DND-41 (cell line): ENCODE results near the gene MS4A15.

Experiments used
- ATAC-seq: fragments of 200-7000 bp; cut with Tn5 transposase; 3 replicates; pipeline ENCODE4 v1.9.1; 2021; ENCODE audit warnings: low read depth; ENCODE audit not compliant: insufficient read depth
- DNase-seq: peaks from one replicate; pipeline ENCODE4 v3.0.0-alpha.2; 2020
- H2AFZ ChIP-seq: 2 replicates; pipeline ENCODE4 v1.6.0; 2012; ENCODE audit warnings: low read depth, low read length
- H3K27ac ChIP-seq: 2 replicates; pipeline ENCODE4 v1.5.1; 2012; ENCODE audit warnings: low read length, inconsistent platforms
- H3K27me3 ChIP-seq: fragments of 200-600 bp; sonication (generic); 2 replicates; pipeline ENCODE4 v1.6.0; 2012; ENCODE audit warnings: low read length, mild to moderate bottlenecking, inconsistent platforms; ENCODE audit not compliant: insufficient read depth, poor library complexity
- H3K36me3 ChIP-seq: 2 replicates; pipeline ENCODE4 v1.5.1; 2012; ENCODE audit warnings: low read length, inconsistent platforms; ENCODE audit not compliant: insufficient read depth
- H3K4me1 ChIP-seq: 2 replicates; pipeline ENCODE4 v1.5.1; 2012; ENCODE audit warnings: mild to moderate bottlenecking, low read length; ENCODE audit not compliant: insufficient read depth
- H3K4me2 ChIP-seq: 2 replicates; pipeline ENCODE4 v1.6.0; 2012; ENCODE audit warnings: mild to moderate bottlenecking, moderate library complexity, low read length, inconsistent platforms; ENCODE audit not compliant: insufficient read depth
- H3K4me3 ChIP-seq, 2 experiments: fragments of 200-600 bp in 1 of 2; shearing (Covaris generic) in 1 of 2; 2 replicates each; pipeline ENCODE4 v1.5.1; 2012 to 2016; ENCODE audit warnings: inconsistent platforms in 2 of 2, low read length in 2 of 2, mild to moderate bottlenecking in 2 of 2, low read depth in 1 of 2, moderate library complexity in 1 of 2
- H3K79me2 ChIP-seq: 2 replicates; pipeline ENCODE4 v1.6.0; 2012; ENCODE audit warnings: low read length, inconsistent platforms; ENCODE audit not compliant: insufficient read depth
- H3K9ac ChIP-seq: 2 replicates; pipeline ENCODE4 v1.6.0; 2012; ENCODE audit warnings: low read depth, mild to moderate bottlenecking, inconsistent platforms, low read length, moderate library complexity
- H3K9me3 ChIP-seq: 2 replicates; pipeline ENCODE4 v1.5.1; 2012; ENCODE audit warnings: low read length, moderate library complexity, mild to moderate bottlenecking, inconsistent platforms; ENCODE audit not compliant: insufficient read depth, severe bottlenecking
- H4K20me1 ChIP-seq: 2 replicates; pipeline ENCODE4 v1.6.0; 2012; ENCODE audit warnings: low read length; ENCODE audit not compliant: insufficient read depth
- EZH2 ChIP-seq: IDR thresholded peaks from 3 replicates; pipeline ENCODE4 v1.6.1; 2012; ENCODE audit warnings: borderline replicate concordance, low read depth, mild to moderate bottlenecking, moderate library complexity, low read length, inconsistent platforms; ENCODE audit not compliant: severe bottlenecking
- TF ChIP-seq, protein P1 (sequence below): IDR thresholded peaks from 2 replicates; pipeline ENCODE4 v1.5.1; 2012; ENCODE audit warnings: borderline replicate concordance, low read length, moderate library complexity, mild to moderate bottlenecking; ENCODE audit not compliant: poor library complexity, severe bottlenecking; ENCODE audit errors: extremely low read depth

The MS4A15 gene

GRCh38 chr11:60786811-60787567 is 30.3 kb downstream of the MS4A15 start:
- no peak overlapping the region for H3K4me3 ChIP-seq
- peaks cover 8% of the 10 kb centered on the region for H3K9me3 ChIP-seq
- H4K20me1 ChIP-seq = no peaks in the 10 kb centered on the region
- H2AFZ ChIP-seq = no peak overlapping the region
- H3K4me1 ChIP-seq = no peaks in the 10 kb centered on the region
- no peak overlapping the region for H3K9ac ChIP-seq
- TF ChIP-seq, protein P1, sequence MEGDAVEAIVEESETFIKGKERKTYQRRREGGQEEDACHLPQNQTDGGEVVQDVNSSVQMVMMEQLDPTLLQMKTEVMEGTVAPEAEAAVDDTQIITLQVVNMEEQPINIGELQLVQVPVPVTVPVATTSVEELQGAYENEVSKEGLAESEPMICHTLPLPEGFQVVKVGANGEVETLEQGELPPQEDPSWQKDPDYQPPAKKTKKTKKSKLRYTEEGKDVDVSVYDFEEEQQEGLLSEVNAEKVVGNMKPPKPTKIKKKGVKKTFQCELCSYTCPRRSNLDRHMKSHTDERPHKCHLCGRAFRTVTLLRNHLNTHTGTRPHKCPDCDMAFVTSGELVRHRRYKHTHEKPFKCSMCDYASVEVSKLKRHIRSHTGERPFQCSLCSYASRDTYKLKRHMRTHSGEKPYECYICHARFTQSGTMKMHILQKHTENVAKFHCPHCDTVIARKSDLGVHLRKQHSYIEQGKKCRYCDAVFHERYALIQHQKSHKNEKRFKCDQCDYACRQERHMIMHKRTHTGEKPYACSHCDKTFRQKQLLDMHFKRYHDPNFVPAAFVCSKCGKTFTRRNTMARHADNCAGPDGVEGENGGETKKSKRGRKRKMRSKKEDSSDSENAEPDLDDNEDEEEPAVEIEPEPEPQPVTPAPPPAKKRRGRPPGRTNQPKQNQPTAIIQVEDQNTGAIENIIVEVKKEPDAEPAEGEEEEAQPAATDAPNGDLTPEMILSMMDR = no peak
- no peak for TF ChIP-seq EZH2
- no peaks in the 10 kb centered on the region for H3K79me2 ChIP-seq
- no peak overlapping the region for H3K4me2 ChIP-seq
- ATAC-seq (no peak), DNase-seq (no peak)
- no peak overlapping the region for H3K27ac ChIP-seq
- no peaks in the 10 kb centered on the region for H3K27me3 ChIP-seq
- no peaks in the 10 kb centered on the region for H3K36me3 ChIP-seq

- no peak overlapping the region for H3K9ac ChIP-seq
- no peaks in the 10 kb centered on the region for H4K20me1 ChIP-seq
- no peak overlapping the region for H3K4me2 ChIP-seq
- H3K36me3 ChIP-seq = no peaks in the 10 kb centered on the region
- no peak overlapping the region for H3K27ac ChIP-seq
- ATAC-seq (no peak), DNase-seq (no peak)
- H3K27me3 ChIP-seq = no peaks in the 10 kb centered on the region
- TF ChIP-seq, protein P1 = no peak
- no peak for TF ChIP-seq EZH2
- no peak overlapping the region for H3K4me3 ChIP-seq
- H3K79me2 ChIP-seq = no peaks in the 10 kb centered on the region
- H3K4me1 ChIP-seq = no peaks in the 10 kb centered on the region
- no peak overlapping the region for H2AFZ ChIP-seq
- H3K9me3 ChIP-seq = peaks cover 10% of the 10 kb centered on the region
Observed at GRCh38 chr11:60788401-60789125, 31.9 kb downstream of the MS4A15 start.

DNA sequence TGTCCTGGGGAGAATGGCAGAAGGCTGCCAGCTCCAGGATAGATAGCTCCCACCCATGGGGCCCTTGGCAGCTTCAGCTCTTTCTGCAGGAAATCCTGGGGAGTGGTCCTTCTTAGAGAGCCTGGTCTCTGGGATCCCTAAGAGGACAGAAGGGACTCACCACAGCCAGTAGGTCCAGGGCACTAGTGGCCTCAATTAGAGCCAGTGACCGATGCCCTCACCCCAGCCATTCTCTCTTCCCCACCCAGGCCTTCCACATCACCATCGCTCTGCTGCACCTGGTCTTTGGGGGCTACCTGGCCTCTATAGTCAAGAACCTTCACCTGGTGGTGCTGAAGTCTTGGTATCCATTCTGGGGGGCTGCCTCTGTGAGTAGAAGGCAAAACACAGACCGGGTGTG is 34.1 kb downstream of the MS4A15 start:
- ATAC-seq (no peak), DNase-seq (no peak)
- Histone ChIP-seq H2AFZ (no peak overlapping the region), H3K4me1 (no peaks in the 10 kb centered on the region), H3K9me3 (peaks cover 10% of the 10 kb centered on the region), H3K27me3 (no peaks in the 10 kb centered on the region), H3K9ac (no peak overlapping the region), H4K20me1 (no peaks in the 10 kb centered on the region), H3K4me2 (no peak overlapping the region), H3K4me3 (no peak overlapping the region), H3K27ac (no peak overlapping the region), H3K36me3 (no peaks in the 10 kb centered on the region), H3K79me2 (no peaks in the 10 kb centered on the region)
- TF ChIP-seq, protein P1 = no peak
- TF ChIP-seq EZH2 = no peak
